VCaP (cell line): ENCODE measurements around the gene ZNF592.

Source experiments
- H3K27ac ChIP-seq: fragments of 450-650 bp; 2 replicates; pipeline ENCODE4 v1.5.1; 2017
- CTCF ChIP-seq: fragments of 450-650 bp; conservative IDR thresholded peaks from 2 replicates; pipeline ENCODE4 v1.5.1; 2017; ENCODE audit warnings: mild to moderate bottlenecking, moderate library complexity

ZNF592 gene

GRCh38 chr15:84760219-84760618, 11.8 kb downstream of the ZNF592 start:
- no peak overlapping the region for H3K27ac ChIP-seq
- no peak for TF ChIP-seq CTCF

- H3K27ac ChIP-seq = no peak overlapping the region
- TF ChIP-seq CTCF = no peak
These were observed 13.3 kb downstream of the ZNF592 start for GRCh38 chr15:84761607-84762131.

GRCh38 chr15:84762840-84763572, 14.6 kb downstream of the ZNF592 start:
- H3K27ac ChIP-seq = no peak overlapping the region
- TF ChIP-seq CTCF = no peak

GRCh38 chr15:84764585-84764984, 16.2 kb downstream of the ZNF592 start:
- H3K27ac ChIP-seq = no peak overlapping the region
- no peak for TF ChIP-seq CTCF

- no peak for TF ChIP-seq CTCF
These were observed 16.6 kb downstream of the ZNF592 start for GRCh38 chr15:84764989-84765388.

GRCh38 chr15:84765675-84766074, 17.3 kb downstream of the ZNF592 start:
- H3K27ac ChIP-seq = no peak overlapping the region
- no peak for TF ChIP-seq CTCF

More at GRCh38 chr15:84764989-84765388, 16.6 kb downstream of the ZNF592 start:
- H3K27ac ChIP-seq = no peak overlapping the region

- TF ChIP-seq CTCF = no peak
- no peak overlapping the region for H3K27ac ChIP-seq
These were observed 18.2 kb downstream of the ZNF592 start for GRCh38 chr15:84766461-84767035.
